HepG2 (cell line): ENCODE results near the gene LITAFD. TPM values are rescaled to one million over a fixed set of nuclear protein-coding genes. Genes with fewer than 3 reads are reported as not detected.
A peak's percentile ranks its signal among the peaks of the same experiment; 100 is the strongest.

Source experiments
- ATF7-NPFF ChIP-seq: sonication (generic); formaldehyde crosslinking; IDR thresholded peaks from 2 replicates; pipeline ENCODE4 v1.8.1; 2023; ENCODE audit warnings: mild to moderate bottlenecking, low read depth, missing genetic modification reagents, moderate library complexity
- CENPBD1 ChIP-seq: sonication (generic); formaldehyde crosslinking; IDR thresholded peaks from 2 replicates; pipeline ENCODE4 v1.8.0; 2022; ENCODE audit warnings: missing genetic modification reagents, low read depth, mild to moderate bottlenecking, borderline replicate concordance
- DMAP1 ChIP-seq: IDR thresholded peaks from 2 replicates; pipeline ENCODE4 v1.6.1; 2016
- DNMT3B ChIP-seq: conservative IDR thresholded peaks from 2 replicates; pipeline ENCODE4 v1.6.1; 2016; ENCODE audit warnings: missing biosample characterization, control low read depth
- FOXJ3 ChIP-seq: sonication (generic); formaldehyde crosslinking; IDR thresholded peaks from 2 replicates; pipeline ENCODE4 v1.4.0; 2020; ENCODE audit warnings: missing genetic modification reagents, mild to moderate bottlenecking, borderline replicate concordance
- KMT2B ChIP-seq: IDR thresholded peaks from 2 replicates; pipeline ENCODE4 v1.6.1; 2016; ENCODE audit warnings: missing genetic modification reagents, missing compliant biosample characterization
- PLSCR1 ChIP-seq: sonication (generic); formaldehyde crosslinking; IDR thresholded peaks from 2 replicates; pipeline ENCODE4 v1.5.0; 2020; ENCODE audit warnings: missing genetic modification reagents, mild to moderate bottlenecking, borderline replicate concordance
- PRDM10 ChIP-seq: sonication (generic); formaldehyde crosslinking; IDR thresholded peaks from 2 replicates; pipeline ENCODE4 v1.4.0; 2020; ENCODE audit warnings: low read depth, missing genetic modification reagents
- SAP130 ChIP-seq: IDR thresholded peaks from 2 replicates; pipeline ENCODE4 v1.6.1; 2016; ENCODE audit warnings: low read depth
- SMAD1 ChIP-seq: sonication (generic); formaldehyde crosslinking; IDR thresholded peaks from 2 replicates; pipeline ENCODE4 v1.4.0; 2020; ENCODE audit warnings: missing genetic modification reagents, low read depth, mild to moderate bottlenecking, borderline replicate concordance
- SP140L ChIP-seq: sonication (generic); formaldehyde crosslinking; IDR thresholded peaks from 2 replicates; pipeline ENCODE4 v1.4.0; 2020; ENCODE audit warnings: missing genetic modification reagents, borderline replicate concordance
- ZGPAT ChIP-seq: IDR thresholded peaks from 2 replicates; pipeline ENCODE4 v1.6.1; 2016; ENCODE audit warnings: mild to moderate bottlenecking
- ZNF224 ChIP-seq: sonication (generic); formaldehyde crosslinking; IDR thresholded peaks from 2 replicates; pipeline ENCODE4 v1.5.0; 2020; ENCODE audit warnings: mild to moderate bottlenecking, missing genetic modification reagents
- ZNF264 ChIP-seq: sonication (generic); formaldehyde crosslinking; IDR thresholded peaks from 2 replicates; pipeline ENCODE4 v1.4.0; 2020; ENCODE audit warnings: missing genetic modification reagents
- ZNF329 ChIP-seq: sonication (generic); formaldehyde crosslinking; IDR thresholded peaks from 2 replicates; pipeline ENCODE4 v1.9.0; 2021; ENCODE audit warnings: low read depth, mild to moderate bottlenecking, missing genetic modification reagents
- ZNF44 ChIP-seq: sonication (generic); formaldehyde crosslinking; IDR thresholded peaks from 2 replicates; pipeline ENCODE4 v1.5.1; 2020; ENCODE audit warnings: mild to moderate bottlenecking, missing genetic modification reagents
- ZNF543 ChIP-seq: sonication (generic); formaldehyde crosslinking; IDR thresholded peaks from 2 replicates; pipeline ENCODE4 v1.4.0; 2020; ENCODE audit warnings: mild to moderate bottlenecking, missing genetic modification reagents
- ZNF580 ChIP-seq: IDR thresholded peaks from 2 replicates; pipeline ENCODE4 v1.6.1; 2016; ENCODE audit warnings: low read depth, borderline replicate concordance
- ZNF597 ChIP-seq: sonication (generic); formaldehyde crosslinking; IDR thresholded peaks from 2 replicates; pipeline ENCODE4 v1.5.0; 2020; ENCODE audit warnings: missing genetic modification reagents
- ZNF616 ChIP-seq: sonication (generic); formaldehyde crosslinking; IDR thresholded peaks from 2 replicates; pipeline ENCODE4 v1.5.0; 2020; ENCODE audit warnings: low read depth, mild to moderate bottlenecking, missing genetic modification reagents
- ZNF780A ChIP-seq: sonication (generic); formaldehyde crosslinking; IDR thresholded peaks from 2 replicates; pipeline ENCODE4 v1.8.0; 2022; ENCODE audit warnings: mild to moderate bottlenecking, missing genetic modification reagents, moderate library complexity
- ZNF781 ChIP-seq: sonication (generic); formaldehyde crosslinking; IDR thresholded peaks from 2 replicates; pipeline ENCODE4 v1.5.1; 2020; ENCODE audit warnings: borderline replicate concordance, mild to moderate bottlenecking, missing genetic modification reagents; ENCODE audit errors: not compliant biosample characterization
- polyA plus RNA-seq, 8 experiments: library from polyadenylated mRNA; depleted of rRNA in 3 of 8; stranded (reverse) in 7 of 8; unstranded in 1 of 8; fragments of >200 nt; fragmentation: Illumina TruSeq in 4 of 8; extraction: Trizol in 4 of 8; gene quantifications; 2 replicates each; pipeline versions ENCODE4 v1.2.1 to v1.2.3, GENCODE V29; 2011 to 2016; ENCODE audit warnings: low read depth in 4 of 8, missing spikeins in 1 of 8, mixed read lengths in 1 of 8; ENCODE audit not compliant: insufficient read depth in 1 of 8
- total RNA-seq, 5 experiments: library from RNA; depleted of rRNA; stranded (reverse); fragments of >200 nt; fragmentation: Illumina TruSeq; extraction: Trizol; gene quantifications; 2 replicates each; pipeline ENCODE4 v1.2.3, GENCODE V29; 2016; ENCODE audit warnings: low read depth in 1 of 5

Gene LITAFD
- total and polyA plus RNA-seq, 2 of the 13 experiments (the other 11 are each of a cell fraction or from before 2014, with no cell fraction given), result not detected

GRCh38 chr16:8866118-8866883 lies 15.8 kb upstream of the LITAFD start (continued):
- TF ChIP-seq PLSCR1 (CRISPR knock-in tag) (no peak), FOXJ3 (no peak), ZNF781 (CRISPR knock-in tag) (no peak), ZNF597 (CRISPR knock-in tag) (no peak), ZNF329 (no peak), ATF7-NPFF (CRISPR knock-in tag) (peak; percentile 94), ZNF543 (CRISPR knock-in tag) (peak; percentile 31; the same call in 1 of the 2 replicates), KMT2B (CRISPR knock-in tag) (peak; percentile 42; the same call in 1 of the 2 replicates), SAP130 (peak; percentile 98), ZNF616 (CRISPR knock-in tag) (no peak; the same call in 1 of the 2 replicates), ZNF264 (CRISPR knock-in tag) (no peak), ZGPAT (CRISPR knock-in tag) (peak; percentile 66; the same call in 1 of the 2 replicates), CENPBD1 (no peak; the same call in 1 of the 2 replicates), ZNF224 (no peak), SMAD1 (CRISPR knock-in tag) (no peak), ZNF44 (no peak; the same call in 1 of the 2 replicates), PRDM10 (0 out of 2 replicates have a peak, but pooled peaks have one; percentile 55), SP140L (CRISPR knock-in tag) (no peak), DMAP1 (peak; percentile 69; the same call in 1 of the 2 replicates), DNMT3B (CRISPR knock-in tag) (peak; percentile 95), ZNF780A (CRISPR knock-in tag) (no peak), ZNF580 (CRISPR knock-in tag) (peak; percentile 77)
